Mesendoderm (in vitro differentiated cells): ENCODE results near the gene ZFC3H1. TPM values are rescaled to one million over a fixed set of nuclear protein-coding genes. Genes with fewer than 3 reads are reported as not detected.

Source experiments
- small RNA-seq: library from polyadenylated mRNA; stranded (forward); fragments of <200 nt; extraction: miRNeasy Mini kit (QIAGEN cat#:217004); gene quantifications from one replicate; pipeline ENCODE3, GENCODE V24; 2013; ENCODE audit not compliant: insufficient read depth

Gene ZFC3H1

Small RNA genes within 50 kb of the gene (small RNA-seq; reads per million reads assigned to genes)
- gene RF00560, result not detected
